ENCODE results near the gene NT5C3B.
A peak's percentile ranks its signal among the peaks of the same experiment; 100 is the strongest.

NT5C3B gene

DNA sequence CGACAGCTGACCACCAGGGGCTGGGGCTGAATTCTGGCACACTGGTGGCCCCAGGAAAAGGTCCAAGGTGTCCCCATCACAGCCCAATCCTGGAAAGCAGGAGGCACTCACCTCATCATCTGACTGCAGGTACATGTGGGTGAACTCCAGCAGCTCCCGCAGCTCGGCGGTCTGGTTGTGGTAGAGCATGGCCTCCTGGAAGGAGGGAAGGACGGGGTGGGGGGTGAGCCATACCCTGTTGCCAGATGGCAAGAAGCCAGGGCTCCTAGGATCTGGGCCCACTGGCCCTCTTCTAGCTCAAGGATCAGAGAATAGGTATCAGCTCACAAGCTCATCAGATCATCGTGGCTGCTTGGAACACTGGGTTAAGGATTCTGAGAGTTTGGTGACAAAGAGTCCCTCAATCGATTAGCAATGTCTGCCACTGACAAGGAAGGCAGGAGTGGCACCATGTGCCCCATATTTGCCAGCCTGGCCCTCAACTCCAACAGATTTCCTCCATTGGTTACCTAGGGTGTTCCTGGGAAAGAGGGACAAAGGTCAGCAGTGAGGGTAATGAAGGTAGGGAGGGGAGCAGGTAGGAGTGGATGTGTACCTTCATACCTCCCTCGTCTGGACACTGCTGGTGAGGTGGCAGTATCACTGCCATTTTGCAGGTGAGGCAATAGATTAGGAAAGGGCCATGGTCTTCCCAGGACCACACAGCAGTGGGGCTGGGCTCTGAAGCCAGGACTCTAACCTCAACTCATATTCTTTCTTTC is 29.2 kb downstream of the NT5C3B start:
- DNase-seq, result no peak

DNA sequence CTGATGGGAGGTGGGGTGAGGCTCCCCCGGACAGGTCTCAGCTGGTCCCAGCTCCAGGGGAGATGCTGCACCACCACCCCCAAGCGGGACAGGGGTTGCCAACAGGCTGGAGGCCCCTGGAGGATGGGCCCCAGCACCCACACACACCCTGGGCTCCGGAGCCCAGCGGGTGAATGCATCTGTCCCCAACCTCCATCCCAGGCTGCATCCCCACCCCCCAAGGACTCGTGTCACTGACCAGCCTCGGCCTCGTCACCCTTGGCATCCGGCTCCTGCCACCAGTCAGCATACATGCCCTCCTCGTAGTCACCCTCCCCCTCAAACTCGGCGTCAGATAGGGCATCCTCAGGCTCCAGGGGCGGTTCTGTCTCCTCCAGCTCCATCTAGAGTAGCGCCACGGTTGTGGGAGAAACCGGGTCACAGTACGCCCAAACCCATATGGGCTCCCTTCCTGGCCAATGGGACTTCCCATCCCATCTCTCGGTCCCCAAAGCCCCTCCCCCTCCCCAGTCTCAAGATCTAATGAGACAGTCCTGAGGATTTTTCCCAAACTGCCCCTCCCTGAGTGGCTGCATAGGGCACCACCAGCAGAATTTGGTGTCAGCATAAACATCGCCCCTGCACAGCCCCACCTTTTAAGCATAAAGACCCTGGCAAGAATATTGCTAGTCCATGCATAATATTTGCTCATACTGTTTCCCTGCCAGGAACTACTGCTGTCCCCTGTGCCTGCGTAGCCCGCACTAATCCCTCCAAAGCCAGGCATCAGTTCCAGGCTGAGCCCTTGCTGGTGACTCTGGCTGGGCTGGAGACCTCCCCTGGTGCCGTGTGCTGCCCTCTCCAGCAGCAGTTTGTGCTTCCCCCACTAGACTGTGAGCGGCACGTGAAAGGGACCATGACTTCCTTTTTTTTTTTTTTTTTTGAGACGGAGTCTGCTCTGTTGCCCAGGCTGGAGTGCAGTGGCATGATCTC is 32.7 kb downstream of the NT5C3B start:
- DNase-seq, result no peak

DNA sequence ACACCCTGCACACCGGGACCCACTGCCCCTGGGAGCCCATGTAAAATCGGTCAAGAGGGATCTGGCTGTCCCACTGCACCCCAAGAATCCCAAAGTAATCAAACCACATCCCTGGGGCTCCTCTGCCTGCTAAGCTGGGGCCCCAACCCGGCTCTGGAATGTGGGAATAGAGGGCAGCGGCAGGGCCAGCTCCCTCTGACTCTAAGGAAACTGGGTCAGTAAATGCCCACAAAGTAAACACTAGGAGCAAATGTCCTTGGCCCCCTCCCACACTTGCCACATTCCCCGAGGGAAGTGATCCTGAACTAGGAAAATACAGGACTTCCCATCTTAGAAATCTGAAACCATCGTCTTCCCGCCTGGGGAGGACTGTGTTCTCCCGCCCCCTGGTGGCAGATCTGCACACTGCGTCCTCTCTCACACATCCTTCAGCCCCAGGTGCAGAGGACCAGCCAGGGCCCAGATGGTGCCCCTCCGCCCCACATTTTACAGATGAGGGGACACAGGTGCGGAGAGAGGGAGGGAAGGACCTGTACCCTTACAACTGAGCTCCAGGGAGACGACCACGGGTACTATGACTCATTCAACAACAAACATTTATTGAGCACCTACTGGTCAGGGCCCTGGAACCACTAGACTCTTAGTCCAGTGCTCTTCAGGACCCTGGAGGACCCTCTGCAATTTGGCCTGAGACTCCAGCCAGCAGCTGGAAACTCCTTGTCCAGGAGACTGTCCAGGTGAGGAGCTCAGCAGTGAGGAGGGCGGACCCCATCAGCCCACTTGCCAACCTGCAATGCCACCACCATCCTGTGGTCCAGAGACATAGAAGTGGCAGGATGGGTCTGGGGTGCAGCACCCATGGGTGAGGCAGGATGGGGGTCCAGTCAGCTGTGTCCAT is 34.4 kb downstream of the NT5C3B start:
- DNase-seq, result peak; percentile 53 to 69 (median 64)

DNA sequence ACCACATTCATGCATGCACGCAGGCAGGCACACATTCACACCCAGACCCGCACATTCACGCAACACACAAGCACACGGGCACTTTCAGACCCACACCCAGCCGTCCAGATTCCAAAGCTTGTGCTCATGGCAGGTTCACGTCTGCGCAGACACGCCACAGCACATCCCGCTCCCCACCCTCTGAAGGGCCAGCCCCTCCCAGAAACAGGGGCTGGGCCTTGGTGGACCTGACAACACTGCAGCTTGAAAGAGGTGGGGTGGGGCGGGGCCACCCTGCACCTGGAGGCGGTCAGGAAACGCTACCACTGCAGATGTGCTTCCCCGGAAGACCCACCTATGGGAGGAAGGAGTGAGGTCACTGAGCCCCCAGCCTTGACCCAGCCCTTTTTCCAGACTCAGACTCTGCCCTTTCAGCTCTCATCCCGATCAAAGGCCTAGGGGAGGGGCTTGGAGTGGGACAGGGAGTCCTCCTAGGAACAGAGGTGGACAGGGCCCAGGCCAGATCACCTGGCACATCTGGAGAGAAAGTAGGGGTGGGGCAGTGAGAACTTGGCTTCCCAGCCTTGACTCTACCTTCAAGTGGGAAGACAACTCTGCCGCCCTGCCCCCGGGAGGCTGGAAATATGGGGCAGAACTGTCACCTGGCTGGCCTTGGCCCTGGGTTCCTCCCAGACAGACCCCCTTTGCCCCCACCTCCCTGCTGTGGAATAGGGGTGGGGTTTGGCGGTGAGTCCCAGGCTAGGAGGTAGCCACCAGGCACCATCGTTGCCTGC is 35.2 kb downstream of the NT5C3B start:
- DNase-seq, result no peak

DNA sequence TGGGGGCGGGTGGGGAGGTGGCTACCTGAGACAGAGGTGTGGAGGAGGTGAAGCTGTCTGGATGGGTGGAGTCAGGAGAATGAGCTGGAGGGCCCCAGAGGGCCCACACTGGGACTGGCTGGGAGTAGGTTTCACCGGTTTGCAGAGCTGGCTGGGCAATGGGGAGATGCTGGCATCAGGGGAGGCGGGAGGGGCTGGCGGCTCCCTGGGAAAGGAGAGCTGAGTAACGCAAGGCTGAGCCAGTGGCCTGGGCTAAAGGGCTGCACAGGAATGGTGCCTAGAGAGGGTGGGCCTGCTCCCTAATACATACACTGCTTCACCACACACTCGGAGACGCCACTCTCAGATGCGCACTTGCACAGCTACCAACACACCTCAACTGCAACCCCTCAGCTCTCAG is 36.7 kb downstream of the NT5C3B start:
- DNase-seq, result no peak

DNA sequence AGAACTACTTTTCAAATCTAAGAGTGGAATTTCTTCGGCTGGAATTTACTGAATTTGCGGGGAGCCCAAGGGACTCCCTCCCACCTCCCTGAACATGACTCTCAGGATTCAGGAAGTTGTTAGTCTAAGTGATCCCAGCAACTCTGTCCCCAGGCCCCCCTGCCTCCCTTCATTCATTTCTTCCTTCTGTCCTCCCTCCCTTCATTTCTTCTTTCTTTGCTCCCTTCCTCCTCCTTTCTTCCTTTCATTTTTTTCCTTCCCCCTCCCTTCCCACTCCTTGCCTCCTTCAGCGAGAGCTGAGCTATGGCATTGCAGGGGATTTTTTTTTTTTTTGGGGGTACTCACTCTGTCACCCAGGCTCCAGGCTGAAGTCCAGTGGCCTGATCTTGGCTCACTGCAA is 38.7 kb downstream of the NT5C3B start:
- DNase-seq, result no peak

DNA sequence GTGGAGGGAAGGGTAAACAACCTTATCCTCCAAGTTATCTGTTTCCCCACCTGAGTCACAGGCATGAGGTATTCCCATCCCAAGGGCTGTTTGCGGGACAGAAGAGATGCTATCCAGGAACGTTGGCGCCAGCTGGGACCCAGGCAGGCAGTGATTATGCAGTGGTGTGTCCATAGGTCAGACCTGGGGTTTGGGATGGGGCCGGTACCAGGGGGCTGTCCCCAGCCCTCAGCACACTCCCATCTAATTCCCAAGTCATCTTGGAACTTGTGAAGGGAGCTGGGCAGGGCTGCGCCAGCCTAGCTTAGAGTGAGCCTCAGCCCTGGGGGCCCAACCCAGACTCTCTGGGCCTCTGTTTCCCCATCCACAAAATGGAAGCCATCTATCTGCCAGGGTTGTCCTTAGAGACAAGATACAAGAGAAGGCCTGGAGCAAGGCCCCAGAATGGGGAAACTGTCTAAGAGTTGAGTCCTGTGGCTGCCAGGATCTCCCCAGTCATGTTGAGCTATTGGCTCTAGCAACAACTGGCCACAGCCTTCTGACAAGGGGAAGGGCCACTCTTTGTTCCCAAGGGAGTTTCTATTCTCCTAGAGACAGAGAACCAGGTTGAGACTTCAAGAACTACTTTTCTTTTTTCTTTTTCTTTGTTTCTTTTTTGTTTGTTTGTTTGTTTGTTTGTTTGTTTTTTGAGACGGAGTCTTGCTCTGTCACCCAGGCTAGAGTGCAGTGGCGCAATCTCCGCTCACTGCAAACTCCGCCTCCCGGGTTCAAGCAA is 39.7 kb downstream of the NT5C3B start:
- DNase-seq, result no peak

DNA sequence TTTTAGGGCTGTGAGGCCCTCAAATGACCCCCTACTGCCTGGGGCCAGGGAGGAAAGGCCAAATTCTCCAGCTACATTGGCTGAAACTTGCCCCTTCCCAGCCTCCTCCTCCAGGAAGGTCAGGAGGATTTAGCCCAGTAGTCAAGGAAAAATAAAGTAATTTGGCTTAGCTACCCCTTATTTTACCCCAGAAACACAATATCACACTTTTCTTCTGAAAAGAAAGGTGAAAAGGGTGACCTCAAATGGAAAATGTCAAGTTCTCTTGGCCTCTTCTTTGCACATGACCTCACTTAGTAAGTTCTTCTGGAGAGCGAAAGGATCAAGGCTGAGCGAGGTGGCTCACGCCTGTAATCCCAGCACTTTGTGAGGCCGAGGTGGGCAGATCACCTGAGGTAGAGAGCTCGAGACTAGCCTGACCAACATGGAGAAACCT is 41.5 kb downstream of the NT5C3B start:
- no peak for DNase-seq

DNA sequence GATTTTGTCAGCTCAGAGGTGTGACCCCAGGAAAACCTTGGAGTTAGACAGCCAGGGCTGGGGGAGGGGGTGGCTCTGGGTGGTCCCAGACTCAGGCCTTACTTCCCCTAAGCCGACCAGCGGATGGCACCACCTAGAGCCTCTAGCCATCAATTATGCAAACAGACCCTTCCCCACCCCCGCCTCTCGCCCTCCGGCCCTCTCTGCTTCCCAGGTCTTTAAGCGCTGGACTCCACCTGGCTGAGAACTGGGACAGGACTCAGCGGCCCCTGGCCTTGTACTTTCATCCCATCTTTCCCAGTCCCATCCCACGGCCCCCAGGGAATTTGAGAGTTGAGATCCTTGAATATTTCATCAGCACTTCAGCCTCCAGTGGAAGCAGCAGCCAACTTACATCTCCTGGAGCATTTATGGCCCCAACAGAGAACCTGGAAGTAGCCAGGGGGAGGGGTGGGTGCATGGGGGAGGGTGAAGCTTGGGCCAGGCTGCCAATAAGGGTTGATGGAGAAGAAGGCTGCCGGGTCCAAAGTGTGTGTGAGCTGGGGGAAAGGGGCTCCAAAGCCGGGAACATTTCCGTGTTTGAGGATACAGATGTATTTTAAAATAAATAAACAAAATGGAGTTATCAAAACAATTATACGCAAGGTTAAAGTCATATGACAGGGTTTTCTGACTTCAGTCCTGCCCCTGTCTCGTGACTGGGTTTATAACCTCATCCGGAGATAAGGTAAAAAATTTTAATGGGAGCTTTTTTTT is 42.1 kb downstream of the NT5C3B start:
- DNase-seq, result no peak

DNA sequence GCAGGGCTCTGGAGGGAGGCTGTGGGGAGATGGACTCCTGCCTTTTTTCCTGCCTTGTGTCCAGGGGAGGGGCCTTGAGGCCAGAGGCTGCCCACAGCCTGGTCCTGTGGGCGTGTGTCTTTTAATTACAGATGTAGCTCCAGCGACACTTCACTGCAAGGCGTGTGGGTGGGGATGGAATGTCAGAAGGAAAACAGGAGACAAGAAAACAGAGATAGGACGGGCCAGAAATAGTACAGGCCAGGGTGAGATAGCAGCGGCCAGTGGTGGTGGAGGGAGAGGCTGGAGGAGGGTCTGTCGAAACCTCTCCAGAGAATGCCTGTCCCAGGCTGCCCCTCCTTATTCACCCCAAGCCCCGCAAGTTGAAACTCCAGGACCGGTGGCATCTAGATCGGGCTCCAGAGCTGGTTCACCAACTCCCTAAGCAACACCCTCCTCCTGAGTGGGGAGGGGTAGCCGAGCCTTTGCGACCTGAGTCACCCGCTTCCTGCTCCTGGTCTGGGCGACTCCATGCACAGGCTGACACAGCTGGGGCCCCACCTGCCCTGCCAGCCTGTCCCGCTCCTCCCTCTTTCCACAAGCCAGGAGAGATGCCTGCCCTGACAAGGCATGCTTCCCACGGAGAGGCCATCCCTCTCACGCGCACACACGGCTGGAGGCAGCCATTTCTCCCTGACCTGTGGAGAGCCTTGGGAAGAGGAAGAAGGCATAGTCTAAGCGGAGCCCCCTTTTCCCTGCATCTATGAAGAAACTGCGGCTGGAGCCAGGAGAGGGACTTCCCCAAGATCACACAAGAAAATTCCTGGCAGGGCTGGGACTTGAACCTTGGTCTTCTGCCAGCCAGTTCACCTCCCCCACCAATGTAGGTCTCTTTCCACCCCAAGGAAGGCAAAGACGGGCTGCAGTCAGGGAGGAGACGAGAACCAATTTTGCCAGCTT is 42.9 kb downstream of the NT5C3B start:
- DNase-seq, result no peak

DNA sequence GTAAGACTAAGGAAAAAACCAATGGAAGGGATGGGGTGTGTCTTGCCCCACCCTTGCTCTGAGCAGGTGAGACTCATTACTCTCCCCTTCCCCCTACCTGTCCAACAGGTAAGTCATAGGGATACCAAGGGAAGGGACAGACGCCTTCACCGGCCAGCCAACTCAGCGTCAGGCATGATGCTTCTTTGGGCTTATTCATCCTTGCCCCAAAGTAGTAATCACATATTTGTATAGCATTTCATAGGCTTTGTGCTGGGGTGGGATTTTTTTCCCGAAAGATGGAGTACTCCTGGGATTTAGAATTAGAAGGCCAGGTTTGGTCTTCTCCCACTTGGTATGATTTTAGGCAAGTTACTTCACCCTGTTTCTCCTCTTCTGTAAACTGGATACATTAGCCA is 49.0 kb downstream of the NT5C3B start:
- no peak for DNase-seq

DNA sequence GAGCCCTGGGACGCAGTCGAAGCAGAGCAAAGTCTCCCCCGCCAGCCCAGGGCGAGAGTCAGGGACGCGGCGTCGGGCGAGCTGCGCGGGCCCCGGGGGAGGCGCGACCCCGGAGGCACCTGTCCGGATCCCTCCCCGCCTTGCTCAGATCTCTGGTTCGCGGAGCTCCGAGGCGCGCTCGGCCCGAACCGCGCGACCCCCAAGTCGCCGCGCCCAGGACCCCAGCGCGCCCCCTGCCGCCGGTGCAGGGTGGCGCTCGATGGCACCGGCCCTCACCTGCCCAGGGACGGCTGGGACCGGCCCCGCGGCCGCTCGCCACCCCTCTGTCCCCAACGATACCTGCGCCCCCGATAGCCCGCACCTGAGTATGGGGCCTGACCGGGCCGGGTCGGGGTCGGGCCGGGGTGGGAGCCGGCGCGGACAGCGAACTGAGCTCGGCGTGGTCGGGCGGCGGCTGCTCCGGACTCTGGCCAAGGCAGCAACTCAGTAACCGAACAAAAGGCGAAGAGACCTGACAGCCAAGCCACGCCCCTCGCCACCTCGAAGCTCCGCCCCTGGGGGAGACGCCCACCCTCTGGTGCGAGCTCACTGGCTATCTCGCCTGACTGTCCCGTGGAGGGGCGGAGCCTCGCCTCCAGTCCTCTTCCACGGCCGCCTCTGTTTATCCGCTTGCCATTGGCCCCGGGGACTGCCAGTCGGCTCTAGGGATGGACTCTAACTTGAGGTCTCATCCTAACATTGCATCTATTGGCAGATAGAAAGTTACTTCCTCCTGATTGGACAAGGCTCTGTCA is 49.6 kb downstream of the NT5C3B start, which contains the start of gene JUP:
Gene JUP (minus strand): TSS at position 485 of the 794 bp plus-strand sequence. CDS start 14,857 bp downstream, outside the sequence.
- DNase-seq, result peak; percentile 66 to 75 (median 71)

DNA sequence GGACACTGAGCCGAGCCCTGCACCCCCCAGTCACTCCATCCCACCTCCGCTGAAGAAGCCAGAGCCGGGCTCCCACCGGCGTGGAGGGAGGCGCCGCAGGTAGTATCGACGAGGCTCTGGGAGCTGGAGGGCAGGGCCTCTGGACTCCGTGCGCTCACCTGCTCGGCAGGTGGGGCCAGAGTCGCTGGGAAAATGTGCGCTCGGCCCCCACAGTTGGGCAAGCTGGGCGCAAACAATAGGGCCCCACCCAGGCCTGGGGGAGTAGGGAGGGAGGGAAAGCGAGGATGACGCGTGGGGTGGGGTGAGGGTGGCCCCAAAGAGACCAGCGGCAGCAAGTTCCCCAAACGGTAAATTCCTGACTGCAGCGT is 50.2 kb downstream of the NT5C3B start:
- no peak for DNase-seq

DNA sequence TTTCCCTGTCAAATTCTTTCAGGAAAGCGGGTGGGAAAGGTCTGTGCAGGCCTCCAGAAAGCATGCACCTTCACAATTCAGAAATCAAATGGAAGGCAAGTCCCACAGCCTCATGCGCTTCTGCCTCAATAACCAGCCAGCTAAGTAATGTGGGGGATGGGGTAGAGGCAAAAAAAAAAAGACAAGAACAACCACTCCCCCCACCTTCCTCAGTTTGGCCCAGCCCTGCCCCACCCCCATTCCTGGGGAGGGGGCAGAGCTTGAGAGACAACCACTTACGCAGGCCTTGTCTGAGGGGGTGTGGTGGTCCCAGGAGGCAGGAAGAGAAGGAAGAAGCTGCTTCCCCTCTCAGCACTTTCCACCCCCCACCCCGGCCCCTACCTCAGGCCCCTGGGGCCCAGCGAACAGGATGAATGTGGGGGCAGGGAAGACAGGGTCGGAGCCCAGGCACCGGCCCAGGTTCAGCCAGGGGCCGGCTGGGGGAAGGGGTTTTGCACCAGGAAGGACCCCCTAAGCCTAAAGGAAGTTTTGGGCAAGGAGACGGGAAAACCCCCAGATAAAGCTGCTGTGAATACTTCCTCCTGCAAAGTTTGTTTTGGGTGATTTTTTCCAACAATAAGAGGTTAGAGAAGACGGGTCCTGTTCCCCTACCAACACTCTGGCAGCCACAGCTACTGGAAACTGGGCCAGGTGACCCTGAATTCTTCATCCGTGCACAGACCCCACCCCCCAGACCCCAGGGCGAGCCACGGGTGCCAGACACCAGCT is 50.8 kb downstream of the NT5C3B start:
- DNase-seq, result no peak

DNA sequence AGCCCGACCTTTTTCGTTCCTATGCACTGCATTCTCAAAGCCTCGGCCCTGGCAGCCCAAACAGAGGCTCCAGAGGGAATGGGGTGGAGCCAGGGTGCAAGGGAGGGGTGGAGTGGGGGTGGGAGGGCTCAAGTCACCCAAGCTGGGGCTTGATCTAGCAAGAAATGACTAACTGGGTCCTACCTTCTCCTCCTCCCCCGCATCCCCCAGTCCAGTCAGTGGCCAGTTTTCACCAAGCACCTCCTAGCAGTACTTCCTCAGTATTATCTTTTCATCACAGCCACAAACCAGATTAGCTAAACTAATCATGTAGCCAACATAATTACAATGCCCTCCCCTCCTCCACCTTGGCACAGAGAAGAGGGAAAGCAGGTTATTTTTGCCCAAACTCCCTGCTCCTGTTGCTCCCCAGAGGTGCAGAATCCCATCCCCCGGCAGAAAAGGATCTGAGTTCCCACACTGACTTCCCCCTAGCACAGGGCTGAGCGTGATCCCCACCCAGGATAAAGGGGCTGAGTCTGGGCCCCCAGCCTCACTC is 51.8 kb downstream of the NT5C3B start:
- DNase-seq, result no peak

DNA sequence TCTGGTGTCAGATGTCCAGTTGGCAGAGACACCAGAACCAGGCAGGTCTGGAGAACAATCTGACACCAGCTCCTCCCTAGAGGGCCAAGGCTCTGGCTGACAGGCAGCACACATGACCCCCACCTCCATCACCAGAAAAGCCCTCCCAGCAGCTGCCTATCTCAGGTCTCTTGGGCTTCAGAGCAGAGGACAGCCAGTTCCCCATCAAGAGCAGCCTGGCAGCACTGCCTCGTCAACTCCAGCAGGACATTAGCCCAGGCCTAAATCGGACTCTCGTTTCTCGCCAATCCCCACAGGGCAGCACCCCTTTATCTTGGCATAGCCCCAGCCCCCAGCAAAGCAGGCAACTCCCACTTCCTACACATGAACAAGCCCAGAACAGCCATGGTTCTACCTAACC is 53.9 kb downstream of the NT5C3B start:
- DNase-seq, result no peak

DNA sequence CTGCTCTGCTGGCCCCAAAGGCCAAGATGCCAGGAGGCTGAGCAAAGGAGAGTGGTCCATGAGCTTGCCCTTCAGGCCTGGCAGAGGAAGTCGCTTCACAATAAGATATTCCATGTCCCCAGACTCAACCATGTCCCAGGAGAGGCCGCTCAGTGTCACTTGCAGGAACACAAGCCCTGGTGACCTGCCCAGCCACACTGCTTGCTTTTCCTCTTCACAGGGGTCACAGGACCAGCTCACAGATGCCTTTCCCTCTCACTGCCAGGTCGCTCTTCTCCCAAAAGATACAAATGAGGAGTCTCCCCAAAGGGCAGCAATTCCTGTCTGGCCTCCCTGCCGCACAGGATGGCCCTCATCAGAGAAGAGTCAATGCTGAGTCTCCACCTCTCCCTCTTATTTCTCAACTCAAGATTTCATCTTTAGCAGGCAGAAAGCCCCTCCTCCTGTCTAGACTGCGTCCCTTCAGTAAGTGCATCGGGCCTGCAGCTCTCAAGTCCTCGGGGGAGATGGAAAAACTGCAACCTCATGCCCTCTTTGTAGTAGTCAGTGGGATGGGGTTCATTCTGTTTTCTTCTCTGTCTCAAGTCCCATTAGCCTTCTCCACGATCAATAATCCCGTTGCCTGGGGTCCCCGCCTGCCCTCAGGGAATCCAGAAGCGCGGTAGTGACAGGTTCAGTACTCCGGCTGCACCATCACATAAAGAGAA is 54.5 kb downstream of the NT5C3B start:
- no peak for DNase-seq
